Esophagus squamous epithelium (tissue), 4 donors: ENCODE data around the gene ZDHHC14.

ENCODE experiments used
- CTCF ChIP-seq, 6 experiments: fragments of 450-650 bp in 4 of 6; fragments of 200-600 bp in 2 of 6; sonication (generic) in 2 of 6; IDR thresholded peaks; one replicate each; pipeline ENCODE4 v1.5.1; 2016 to 2019; ENCODE audit warnings: antibody characterized with exemption in 6 of 6, mild to moderate bottlenecking in 4 of 6, moderate library complexity in 4 of 6
- POLR2A ChIP-seq, 4 donors: fragments of 450-650 bp; IDR thresholded peaks; one replicate each; pipeline ENCODE4 v1.6.1; 2017; ENCODE audit warnings: antibody characterized with exemption in 4 of 4, mild to moderate bottlenecking in 4 of 4, moderate library complexity in 3 of 4

- TF ChIP-seq CTCF (IDR thresholded peaks at IDR 0.05) (no peak), POLR2A (IDR thresholded peaks at IDR 0.05) (no peak)
Observed at GRCh38 chr6:157629220-157629619, 248.2 kb downstream of the ZDHHC14 start.
